K562 (cell line): ENCODE results near the gene ENG. TPM values are rescaled to one million over a fixed set of nuclear protein-coding genes. Genes with fewer than 3 reads are reported as not detected.
A peak's percentile ranks its signal among the peaks of the same experiment; 100 is the strongest.

ENCODE experiments used
- ATAC-seq: fragments of 200-7000 bp; cut with Tn5 transposase; 3 replicates; pipeline ENCODE4 v1.9.1; 2020; ENCODE audit warnings: moderate library complexity
- BruUV-seq: library from RNA; stranded (reverse); fragments of 400-500 nt; replicated peaks from 2 replicates; lab custom pipeline; 2021; lab: Mats Ljungman, UMichigan
- CTCF ChIA-PET: fragments of 300-600 bp; formaldehyde crosslinking; extraction: SDS; loops from one replicate; lab custom pipeline; 2021; ENCODE audit warnings: low intra/inter-chr PET ratio; lab: Yijun Ruan, JAX
- POLR2A ChIA-PET: fragments of 300-600, 350-650 bp; sonication (Branson Sonifier 250); formaldehyde crosslinking; extraction: SDS; loops from one replicate; lab custom pipeline; 2021; ENCODE audit warnings: antibody characterized with exemption, inconsistent platforms; lab: Yijun Ruan, JAX
- DNase-seq, 4 experiments: peaks; one replicate each; pipeline versions ENCODE4 v3.0.0 to v3.0.0-alpha.2; 2011 to 2018; ENCODE audit warnings: low spot score in 3 of 4, mixed read lengths in 3 of 4; ENCODE audit errors: extremely low read depth in 1 of 4
- FAIRE-seq: peaks from 2 replicates; lab custom pipeline; 2011; peaks lifted over from hg19 to GRCh38; lab: Jason Lieb, UNC
- H2AFZ ChIP-seq: 2 replicates; pipeline ENCODE4 v1.6.0; 2011; ENCODE audit warnings: low read depth, low read length, control low read depth, inconsistent platforms
- H3K27ac ChIP-seq: fragments of 200-600 bp; 3 replicates; pipeline ENCODE4 v1.8.0; 2011; ENCODE audit warnings: low read depth, mild to moderate bottlenecking, control low read depth, inconsistent platforms, low read length, moderate library complexity, mixed read lengths; ENCODE audit errors: extremely low read depth
- H3K27me3 ChIP-seq, 2 experiments: fragments of 300-600 bp in 1 of 2; 2 replicates in 1 of 2; 3 replicates in 1 of 2; pipeline versions ENCODE4 v1.6.0 to v1.8.0; 2011; ENCODE audit warnings: inconsistent platforms in 2 of 2, low read length in 2 of 2, mild to moderate bottlenecking in 1 of 2, mixed read lengths in 1 of 2, moderate library complexity in 1 of 2; ENCODE audit not compliant: control insufficient read depth in 2 of 2, insufficient read depth in 2 of 2
- H3K36me3 ChIP-seq: fragments of 300-600 bp; 3 replicates; pipeline ENCODE4 v1.8.0; 2011; ENCODE audit warnings: mild to moderate bottlenecking, low read length, inconsistent platforms; ENCODE audit not compliant: control insufficient read depth, insufficient read depth
- H3K4me1 ChIP-seq, 2 experiments: fragments of 200-600 bp in 1 of 2; replicated peaks in 1 of 2; 2 replicates in 1 of 2; 3 replicates in 1 of 2; pipeline versions ENCODE4 v1.5.1 to v1.8.0; 2011; ENCODE audit warnings: inconsistent platforms in 2 of 2, low read length in 2 of 2, mild to moderate bottlenecking in 1 of 2, mixed read lengths in 1 of 2, moderate library complexity in 1 of 2; ENCODE audit not compliant: control insufficient read depth in 2 of 2, insufficient read depth in 2 of 2
- H3K4me2 ChIP-seq: 2 replicates; pipeline ENCODE4 v1.6.1; 2011; ENCODE audit warnings: low read length, control low read depth, inconsistent platforms, mixed read lengths; ENCODE audit not compliant: insufficient read depth
- H3K4me3 ChIP-seq: fragments of 200-600 bp; sonication (generic), shearing (Covaris generic); 2 replicates; pipeline ENCODE4 v1.5.1; 2016; ENCODE audit warnings: control low read depth, inconsistent platforms
- H3K79me2 ChIP-seq: fragments of 200-600 bp; 3 replicates; pipeline ENCODE4 v1.8.0; 2011; ENCODE audit warnings: low read length, inconsistent platforms; ENCODE audit not compliant: control insufficient read depth, insufficient read depth
- H3K9ac ChIP-seq, 2 experiments: 2 replicates each; pipeline versions ENCODE4 v1.6.0 to v1.6.1; 2011; ENCODE audit warnings: low read depth in 2 of 2, low read length in 2 of 2, control low read depth in 1 of 2, inconsistent platforms in 1 of 2, mild to moderate bottlenecking in 1 of 2, mixed read lengths in 1 of 2; ENCODE audit not compliant: insufficient read depth in 1 of 2
- H3K9me1 ChIP-seq: one replicate; pipeline ENCODE4 v1.6.0; 2011; ENCODE audit warnings: inconsistent platforms, mild to moderate bottlenecking, low read length, moderate library complexity; ENCODE audit not compliant: control insufficient read depth, insufficient read depth
- H3K9me3 ChIP-seq: replicated peaks from 2 replicates; pipeline ENCODE4 v1.5.1; 2011; ENCODE audit warnings: low read depth, low read length, inconsistent platforms; ENCODE audit not compliant: control insufficient read depth, insufficient read depth
- H4K20me1 ChIP-seq: replicated peaks from 2 replicates; pipeline ENCODE4 v1.6.1; 2011; ENCODE audit warnings: low read length, inconsistent platforms, mixed read lengths; ENCODE audit not compliant: control insufficient read depth, insufficient read depth
- BCOR ChIP-seq: fragments of 450-650 bp; IDR thresholded peaks from 2 replicates; pipeline ENCODE4 v1.6.1; 2016
- CREM ChIP-seq: IDR thresholded peaks from 2 replicates; pipeline ENCODE4 v1.6.1; 2014; ENCODE audit warnings: antibody characterized with exemption, low read depth
- L3MBTL2 ChIP-seq: fragments of 450-650 bp; IDR thresholded peaks from 2 replicates; pipeline ENCODE4 v1.6.1; 2016; ENCODE audit warnings: mild to moderate bottlenecking, moderate library complexity
- NR2C1 ChIP-seq, 2 experiments: fragments of 450-650 bp; IDR thresholded peaks; 2 replicates each; pipeline ENCODE4 v1.6.1; 2017; ENCODE audit warnings: mild to moderate bottlenecking in 2 of 2, antibody characterized with exemption in 1 of 2, inconsistent platforms in 1 of 2, missing compliant biosample characterization in 1 of 2, missing genetic modification characterization in 1 of 2
- RBM25 ChIP-seq: fragments of 200-400 bp; formaldehyde crosslinking; IDR thresholded peaks from 2 replicates; pipeline ENCODE4 v1.6.1; 2018; ENCODE audit warnings: low read length, low read depth, moderate library complexity; ENCODE audit not compliant: severe bottlenecking
- RFX5 ChIP-seq: IDR thresholded peaks from 2 replicates; pipeline ENCODE4 v1.6.1; 2011; ENCODE audit warnings: low read depth, mild to moderate bottlenecking, improper control_type of control experiment, low read length
- SAP30 ChIP-seq: fragments of 200-600 bp; sonication (generic); IDR thresholded peaks from 2 replicates; pipeline ENCODE4 v1.6.1; 2012; ENCODE audit warnings: borderline replicate concordance, low read depth, mild to moderate bottlenecking, moderate library complexity, low read length, control low read depth, inconsistent platforms; ENCODE audit not compliant: insufficient read depth, poor library complexity, severe bottlenecking
- TRIM24 ChIP-seq, 2 experiments: fragments of 450-650 bp; IDR thresholded peaks; 2 replicates each; pipeline ENCODE4 v1.6.1; 2016
- ZNF121 ChIP-seq: sonication (generic); formaldehyde crosslinking; conservative IDR thresholded peaks from 2 replicates; pipeline ENCODE4 v1.8.0; 2022; ENCODE audit warnings: missing genetic modification reagents
- WGBS: fragments of 100-300 bp; shearing (Covaris generic); methylation state at CpG from one replicate; pipeline ENCODE4 v1.1.6; 2016; ENCODE audit warnings: low coverage, mixed read lengths; ENCODE audit not compliant: insufficient coverage; ENCODE audit errors: missing lambda C conversion rate; 5-methylcytosine and 5-hydroxymethylcytosine counted together
- in situ Hi-C: fragments of 300-500 bp; cut with MboI; formaldehyde crosslinking; loops from 4 replicates; pipeline ENCODE4 v1.15.0; 2018; ENCODE audit warnings: inconsistent platforms, mixed read lengths
- intact Hi-C: fragments of 100-400 bp; cut with micrococcal nuclease; formaldehyde crosslinking; loops from 2 replicates; pipeline ENCODE4 v1.14.2; 2022
- polyA plus RNA-seq, 8 experiments: library from polyadenylated mRNA; depleted of rRNA in 4 of 8; stranded (reverse) in 5 of 8; unstranded in 3 of 8; fragments of >200 nt; fragmentation: Nextera tagmentation in 2 of 8; fragmentation: Illumina TruSeq in 1 of 8; extraction: Ambion mirVana in 2 of 8; extraction: Trizol in 1 of 8; gene quantifications; 2 replicates each; pipeline versions ENCODE4 v1.2.1 to v1.2.3, GENCODE V29; 2011 to 2014; ENCODE audit warnings: inconsistent platforms in 1 of 8, missing spikeins in 1 of 8
- total RNA-seq, 7 experiments: library from RNA; depleted of rRNA in 6 of 7; stranded (reverse); fragments of >200 nt in 6 of 7; fragmentation: Illumina TruSeq in 2 of 7; extraction: Trizol in 2 of 7; gene quantifications; 2 replicates each; pipeline versions ENCODE4 v1.2.1 to v1.2.3, GENCODE V29; 2011 to 2021; ENCODE audit warnings: low replicate concordance in 1 of 7

Gene ENG
- total and polyA plus RNA-seq, 9 of the 15 experiments (the other 6 are each of a cell fraction or from before 2014, with no cell fraction given): 0.04 to 0.40 (median 0.14) TPM; not detected in 1

- TF ChIP-seq RFX5 (no peak), L3MBTL2 (peak; percentile 25), SAP30 (no peak), NR2C1 (IDR thresholded peaks at IDR 0.05) (no peak), NR2C1 (tag; IDR thresholded peaks at IDR 0.05) (no peak)
- TF ChIP-seq, all 486 proteins: peak for 34
Observed at GRCh38 chr9:127848756-127849504, 5.5 kb downstream of the ENG start (continued).

- no peak overlapping the region for H3K4me3 ChIP-seq
- ChIA-PET POLR2A (no interaction called here), CTCF (no interaction called here)
- H3K9me3 ChIP-seq: peaks cover 17% of the 10 kb centered on the region
- no peaks in the 10 kb centered on the region for H4K20me1 ChIP-seq
- ATAC-seq (no peak), FAIRE-seq (no peak), DNase-seq (no peak)
- H3K4me1 ChIP-seq: peaks cover 23 to 27% of the 10 kb centered on the region in 2 experiments
- H3K9me1 ChIP-seq: peaks cover 3% of the 10 kb centered on the region
- TF ChIP-seq CREM (no peak), RBM25 (peak; percentile 52), ZNF121 (CRISPR knock-in tag) (peak; percentile 98), BCOR (peak; percentile 58; the same call in 1 of the 2 replicates), TRIM24 (IDR thresholded peaks at IDR 0.05) (no peak)
- H3K4me2 ChIP-seq: 0 out of 2 replicates have a peak overlapping the region, but pooled peaks have one; percentile 3
- no peak overlapping the region for H2AFZ ChIP-seq
- intact Hi-C loops (no loop called here), in situ Hi-C loops (no loop called here)
- H3K27me3 ChIP-seq: no peaks in the 10 kb centered on the region
- peak overlapping the region; percentile 25; the same call in 1 of the 3 replicates for H3K27ac ChIP-seq
- H3K36me3 ChIP-seq: no peaks in the 10 kb centered on the region
- BruUV-seq: no TSS peak
- H3K9ac ChIP-seq: no peak overlapping the region
- no peaks in the 10 kb centered on the region for H3K79me2 ChIP-seq
- 70% methylated on average over 12 of the region's 12 CpGs for WGBS
Observed at GRCh38 chr9:127847833-127848755, 6.4 kb downstream of the ENG start.
